ENCODE results near the gene NRG2. TPM values are rescaled to one million over a fixed set of nuclear protein-coding genes. Genes with fewer than 3 reads are reported as not detected.

The NRG2 gene
- total RNA-seq, 1 experiment from 2014 or later, result 0.91 TPM

DNA sequence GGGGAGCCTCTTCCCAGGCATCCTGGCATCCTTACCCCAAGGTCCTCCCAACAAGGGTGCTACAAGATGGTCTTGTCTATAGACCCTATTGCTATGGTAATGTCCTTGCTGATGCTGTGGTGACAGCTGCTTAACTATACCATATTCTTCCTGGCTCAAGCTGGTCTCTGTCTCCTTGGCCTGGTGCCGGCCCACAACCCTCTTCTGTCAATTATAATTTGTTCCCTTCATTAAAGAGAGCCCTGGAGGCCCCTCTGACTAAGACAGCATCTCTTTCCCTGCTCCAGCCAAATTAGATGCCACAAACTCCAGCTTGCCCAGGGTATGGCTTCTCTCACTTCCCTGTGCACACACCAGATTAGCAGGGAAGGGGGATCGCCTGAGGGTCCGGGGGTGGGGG is 160.8 kb downstream of the NRG2 start:
- Histone ChIP-seq H3K9ac (ENCODE audit: low read length) (no peak overlapping the region), H3K9me2 (ENCODE audit: insufficient read depth) (no peaks in the 10 kb centered on the region), H3K4me2 (ENCODE audit: low read length) (no peak overlapping the region), H3K36me3 (ENCODE audit: control insufficient read depth in 1 of 2, insufficient read depth in 2 of 2, low read length in 2 of 2) (no peaks in the 10 kb centered on the region), H2AFZ (ENCODE audit: low read depth, low read length, poor library complexity, severe bottlenecking) (no peak overlapping the region), H3K27me3 (ENCODE audit: insufficient read depth, low read length) (no peaks in the 10 kb centered on the region), H3K4me3 (replicated peaks in 1 of 2; ENCODE audit: low read depth in 1 of 2, low read length in 2 of 2) (no peak overlapping the region), H3K4me1 (ENCODE audit: control insufficient read depth in 1 of 2, insufficient read depth in 2 of 2, low read length in 2 of 2) (peaks cover 11 to 33% of the 10 kb centered on the region in 2 experiments), H3K27ac (ENCODE audit: low read depth, low read length) (no peak overlapping the region), H3K79me2 (ENCODE audit: insufficient read depth, low read length) (no peaks in the 10 kb centered on the region), H3K9me3 (ENCODE audit: control insufficient read depth in 1 of 2, insufficient read depth in 1 of 2, low read depth in 1 of 2, low read length in 2 of 2) (no peaks in the 10 kb centered on the region), H4K20me1 (ENCODE audit: insufficient read depth) (no peaks in the 10 kb centered on the region)
- ChIA-PET POLR2A (no interaction called here), RAD21 (ENCODE audit: low non-redundant PET in 1 of 2, low total read pairs in 2 of 2, uncharacterized antibody in 2 of 2, unreplicated experiment in 2 of 2) (no interaction called here), CTCF (interaction anchor here (1.8 kb wide), 1 partner anchor 86 kb away, joined by 16 read pairs; no protein-coding TSS in a partner anchor)
- BruUV-seq (replicated peaks), result no TSS peak
- TF ChIP-seq ELF1 (IDR thresholded peaks at IDR 0.05; ENCODE audit: borderline replicate concordance, low read depth) (no peak), ATF3 (IDR thresholded peaks at IDR 0.05) (no peak), ZNF274 (IDR thresholded peaks at IDR 0.05; ENCODE audit: low read depth, low read length) (no peak), FOSL1 (IDR thresholded peaks at IDR 0.05; ENCODE audit: low read depth) (no peak), CTCF (IDR thresholded peaks at IDR 0.05 in 2 of 3, conservative IDR thresholded peaks at IDR 0.05 in 1 of 3; ENCODE audit: borderline replicate concordance in 1 of 3, insufficient read depth in 1 of 3, low read depth in 2 of 3, low read length in 2 of 3) (no peak)
- ATAC-seq (no peak), DNase-seq (ENCODE audit: low read depth, low spot score) (no peak)
- intact Hi-C loops (cut with micrococcal nuclease), result no loop called here

DNA sequence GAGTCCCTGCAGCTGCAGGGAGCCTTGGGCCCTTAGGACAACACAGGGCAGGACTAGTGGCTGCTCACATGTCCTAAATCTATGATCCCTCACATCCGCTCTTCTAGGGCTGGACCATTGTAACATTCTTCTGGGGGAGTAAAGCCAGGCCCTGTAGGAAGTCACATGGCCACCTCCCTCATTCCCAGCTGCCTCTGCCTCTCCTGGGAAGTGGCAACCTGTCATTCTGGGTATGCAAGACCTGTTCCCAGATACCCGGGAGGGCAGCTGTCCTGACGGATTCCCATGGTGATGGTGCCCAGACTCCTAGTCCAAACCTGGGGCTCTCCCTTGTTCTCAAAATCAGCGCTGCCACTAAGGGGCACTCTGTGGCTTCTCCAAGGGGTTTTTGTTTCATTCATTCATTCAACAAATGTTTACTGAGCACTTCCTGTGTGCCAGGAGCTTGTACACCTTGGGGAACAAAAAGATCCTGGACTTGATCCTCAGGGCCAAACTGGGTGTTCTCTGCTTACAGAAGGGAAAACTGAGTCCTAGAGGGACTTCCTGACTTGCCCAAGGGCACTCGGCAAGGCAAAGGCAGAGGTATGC is 161.9 kb downstream of the NRG2 start:
- RAD21 ChIA-PET (ENCODE audit: low non-redundant PET in 1 of 2, low total read pairs in 2 of 2, uncharacterized antibody in 2 of 2, unreplicated experiment in 2 of 2), result no interaction called here

More for the DNA sequence above, 161.9 kb downstream of the NRG2 start:
- BruUV-seq (replicated peaks), result no TSS peak
- H3K9ac ChIP-seq (ENCODE audit: low read length), result no peak overlapping the region
- no peaks in the 10 kb centered on the region for H4K20me1 ChIP-seq (ENCODE audit: insufficient read depth)
- intact Hi-C loops (cut with micrococcal nuclease), result no loop called here
- H3K4me2 ChIP-seq (ENCODE audit: low read length), result no peak overlapping the region
- peaks cover 20 to 43% of the 10 kb centered on the region in 2 experiments for H3K4me1 ChIP-seq (ENCODE audit: control insufficient read depth in 1 of 2, insufficient read depth in 2 of 2, low read length in 2 of 2)
- CTCF ChIA-PET, result interaction anchor here (1.8 kb wide), 1 partner anchor 87 kb away, joined by 16 read pairs; no protein-coding TSS in a partner anchor
- no peaks in the 10 kb centered on the region for H3K9me3 ChIP-seq (ENCODE audit: control insufficient read depth in 1 of 2, insufficient read depth in 1 of 2, low read depth in 1 of 2, low read length in 2 of 2)
- H3K36me3 ChIP-seq (ENCODE audit: control insufficient read depth in 1 of 2, insufficient read depth in 2 of 2, low read length in 2 of 2), result no peaks in the 10 kb centered on the region
- POLR2A ChIA-PET, result no interaction called here
- TF ChIP-seq CTCF (IDR thresholded peaks at IDR 0.05 in 2 of 3, conservative IDR thresholded peaks at IDR 0.05 in 1 of 3; ENCODE audit: borderline replicate concordance in 1 of 3, insufficient read depth in 1 of 3, low read depth in 2 of 3, low read length in 2 of 3), result peak in 1 of 3 experiments; percentile 25; a peak in 1 of 6 replicates
- no peak for TF ChIP-seq POLR2A (IDR thresholded peaks at IDR 0.05; ENCODE audit: borderline replicate concordance, extremely low read depth, insufficient read depth, insufficient read length)
- no peak for TF ChIP-seq YY1 (IDR thresholded peaks at IDR 0.05; ENCODE audit: extremely low read depth, insufficient replicate concordance, low read depth, low read length)
- H2AFZ ChIP-seq (ENCODE audit: low read depth, low read length, poor library complexity, severe bottlenecking), result no peak overlapping the region
- H3K27ac ChIP-seq (ENCODE audit: low read depth, low read length), result no peak overlapping the region
- no peak overlapping the region for H3K4me3 ChIP-seq (replicated peaks in 1 of 2; ENCODE audit: low read depth in 1 of 2, low read length in 2 of 2)
- DNase-seq (ENCODE audit: low read depth, low spot score) (no peak), ATAC-seq (no peak)
- H3K9me2 ChIP-seq (ENCODE audit: insufficient read depth), result no peaks in the 10 kb centered on the region
- H3K27me3 ChIP-seq (ENCODE audit: insufficient read depth, low read length), result no peaks in the 10 kb centered on the region
- H3K79me2 ChIP-seq (ENCODE audit: insufficient read depth, low read length), result no peaks in the 10 kb centered on the region
